Thymus (tissue), 11 donors: ENCODE data around the gene ANO7. TPM values are rescaled to one million over a fixed set of nuclear protein-coding genes. Genes with fewer than 3 reads are reported as not detected.

ENCODE experiments used
- DNase-seq, 9 donors: peaks; one replicate each; pipeline ENCODE4 v3.0.0-alpha.2; 2013; ENCODE audit warnings: low spot score in 9 of 9, low read depth in 6 of 9, missing footprints in 1 of 9
- H3K27ac ChIP-seq, 2 donors: one replicate each; pipeline ENCODE4 v1.5.1; 2013; ENCODE audit warnings: control low read depth in 1 of 2, low read depth in 1 of 2, low read length in 1 of 2, mild to moderate bottlenecking in 1 of 2, moderate library complexity in 1 of 2
- H3K27me3 ChIP-seq, 2 donors: one replicate each; pipeline ENCODE4 v1.5.1; 2013; ENCODE audit warnings: low read length in 1 of 2; ENCODE audit not compliant: control insufficient read depth in 2 of 2, insufficient read depth in 1 of 2
- H3K36me3 ChIP-seq, 2 donors: one replicate each; pipeline ENCODE4 v1.5.1; 2013; ENCODE audit warnings: low read length in 1 of 2, mild to moderate bottlenecking in 1 of 2, moderate library complexity in 1 of 2; ENCODE audit not compliant: control insufficient read depth in 2 of 2, insufficient read depth in 2 of 2
- H3K4me1 ChIP-seq, 2 donors: one replicate each; pipeline ENCODE4 v1.5.1; 2013; ENCODE audit warnings: low read length in 2 of 2; ENCODE audit not compliant: control insufficient read depth in 2 of 2, insufficient read depth in 2 of 2
- H3K4me3 ChIP-seq, 2 donors: one replicate each; pipeline ENCODE4 v1.5.1; 2013; ENCODE audit warnings: low read length in 2 of 2, control low read depth in 1 of 2, mild to moderate bottlenecking in 1 of 2
- H3K9me3 ChIP-seq, 2 donors: one replicate each; pipeline ENCODE4 v1.5.1; 2013; ENCODE audit warnings: low read length in 1 of 2, mild to moderate bottlenecking in 1 of 2; ENCODE audit not compliant: control insufficient read depth in 2 of 2, insufficient read depth in 1 of 2
- WGBS: extraction: QIAGEN DNeasy Blood & Tissue Kit; methylation state at CpG from one replicate; pipeline ENCODE4 v1.1.7; 2013; 5-methylcytosine and 5-hydroxymethylcytosine counted together
- polyA plus RNA-seq: library from polyadenylated mRNA; stranded (reverse); fragments of 200-250 nt; gene quantifications from one replicate; pipeline ENCODE4 v1.2.3, GENCODE V29; 2013
- total RNA-seq: library from RNA; stranded (reverse); fragments of 120-200 nt; gene quantifications from one replicate; pipeline ENCODE4 v1.2.4, GENCODE V29; 2013
- donor health status: healthy.

Gene ANO7
- total and polyA plus RNA-seq, 2 donors: 0.09 to 0.41 TPM

DNA sequence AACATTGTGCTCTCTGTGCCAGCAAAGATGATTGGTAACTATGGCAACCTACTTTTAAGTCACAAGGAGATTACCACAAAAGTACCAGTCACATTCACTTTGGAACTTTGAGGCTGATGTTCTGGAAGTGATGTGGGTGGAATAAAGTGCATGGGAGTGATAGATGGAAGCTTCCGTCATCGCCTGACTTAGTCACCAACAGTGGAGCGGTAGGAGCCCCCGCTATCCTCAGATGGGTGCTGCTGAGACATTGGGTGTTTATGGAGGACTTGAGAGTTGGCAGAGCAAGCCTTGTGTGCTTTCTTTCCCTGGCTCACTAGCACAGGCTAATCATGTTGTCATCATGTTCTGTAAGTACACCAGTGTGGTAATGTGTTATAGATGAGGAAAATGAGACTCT lies 33.6 kb upstream of the ANO7 start:
- H3K27ac ChIP-seq: no peak overlapping the region
- H3K27me3 ChIP-seq: no peaks in the 10 kb centered on the region
- no peak for DNase-seq
- peaks cover 36 to 37% of the 10 kb centered on the region in 2 donors for H3K36me3 ChIP-seq
- H3K4me3 ChIP-seq: no peak overlapping the region
- peaks cover 7% of the 10 kb centered on the region in 2 donors for H3K4me1 ChIP-seq
- WGBS: 97% methylated on average over 4 of the region's 4 CpGs
- no peaks in the 10 kb centered on the region for H3K9me3 ChIP-seq

GRCh38 chr2:241155936-241156335 lies 32.5 kb upstream of the ANO7 start:
- Histone ChIP-seq H3K9me3 (no peaks in the 10 kb centered on the region), H3K4me3 (no peak overlapping the region), H3K36me3 (peaks cover 39 to 40% of the 10 kb centered on the region in 2 donors), H3K27ac (no peak overlapping the region), H3K27me3 (no peaks in the 10 kb centered on the region), H3K4me1 (peaks cover 4 to 7% of the 10 kb centered on the region in 2 donors)
- DNase-seq: no peak
- WGBS: 93% methylated on average over 1 of the region's 1 CpG

GRCh38 chr2:241156971-241157441 lies 31.5 kb upstream of the ANO7 start:
- no peaks in the 10 kb centered on the region for H3K27me3 ChIP-seq
- no peaks in the 10 kb centered on the region for H3K4me1 ChIP-seq
- H3K4me3 ChIP-seq: no peak overlapping the region
- DNase-seq: no peak
- whole genome bisulfite sequencing: 50% methylated on average over 5 of the region's 5 CpGs
- H3K36me3 ChIP-seq: peaks cover 43 to 47% of the 10 kb centered on the region in 2 donors
- H3K9me3 ChIP-seq: no peaks in the 10 kb centered on the region
- H3K27ac ChIP-seq: no peak overlapping the region

GRCh38 chr2:241157841-241158545 lies 30.5 kb upstream of the ANO7 start:
- Histone ChIP-seq H3K27me3 (no peaks in the 10 kb centered on the region), H3K9me3 (no peaks in the 10 kb centered on the region), H3K36me3 (peaks cover 43 to 55% of the 10 kb centered on the region in 2 donors), H3K27ac (no peak overlapping the region), H3K4me1 (no peaks in the 10 kb centered on the region), H3K4me3 (no peak overlapping the region)
- WGBS: 98% methylated on average over 9 of the region's 9 CpGs
- no peak for DNase-seq

- no peak for DNase-seq
- no peaks in the 10 kb centered on the region for H3K27me3 ChIP-seq
- WGBS: 94% methylated on average over 8 of the region's 8 CpGs
Observed at GRCh38 chr2:241158546-241158900, 30.0 kb upstream of the ANO7 start.

GRCh38 chr2:241159116-241159515 lies 29.4 kb upstream of the ANO7 start:
- Histone ChIP-seq H3K27me3 (no peaks in the 10 kb centered on the region), H3K9me3 (no peaks in the 10 kb centered on the region), H3K36me3 (peaks cover 49 to 62% of the 10 kb centered on the region in 2 donors), H3K4me3 (no peak overlapping the region), H3K27ac (no peak overlapping the region), H3K4me1 (no peaks in the 10 kb centered on the region)
- no peak for DNase-seq
- 98% methylated on average over 5 of the region's 5 CpGs for WGBS

More at GRCh38 chr2:241158546-241158900, 30.0 kb upstream of the ANO7 start:
- Histone ChIP-seq H3K4me3 (no peak overlapping the region), H3K36me3 (peaks cover 45 to 57% of the 10 kb centered on the region in 2 donors), H3K4me1 (no peaks in the 10 kb centered on the region), H3K9me3 (no peaks in the 10 kb centered on the region), H3K27ac (no peak overlapping the region)

- H3K36me3 ChIP-seq: peaks cover 55 to 61% of the 10 kb centered on the region in 2 donors
- H3K27ac ChIP-seq: no peak overlapping the region
- 98% methylated on average over 7 of the region's 7 CpGs for WGBS
- no peaks in the 10 kb centered on the region for H3K4me1 ChIP-seq
- no peak overlapping the region for H3K4me3 ChIP-seq
- no peaks in the 10 kb centered on the region for H3K9me3 ChIP-seq
- no peak for DNase-seq
- no peaks in the 10 kb centered on the region for H3K27me3 ChIP-seq
Observed at GRCh38 chr2:241160318-241160717, 28.2 kb upstream of the ANO7 start.

GRCh38 chr2:241161646-241162281 lies 26.7 kb upstream of the ANO7 start:
- no peak overlapping the region for H3K4me3 ChIP-seq
- H3K9me3 ChIP-seq: no peaks in the 10 kb centered on the region
- peaks cover 64 to 68% of the 10 kb centered on the region in 2 donors for H3K36me3 ChIP-seq
- H3K4me1 ChIP-seq: no peaks in the 10 kb centered on the region
- WGBS: 85% methylated on average over 9 of the region's 9 CpGs
- no peak for DNase-seq
- H3K27ac ChIP-seq: peak overlapping the region in 1 of 2 donors; percentile 38
- H3K27me3 ChIP-seq: no peaks in the 10 kb centered on the region

DNA sequence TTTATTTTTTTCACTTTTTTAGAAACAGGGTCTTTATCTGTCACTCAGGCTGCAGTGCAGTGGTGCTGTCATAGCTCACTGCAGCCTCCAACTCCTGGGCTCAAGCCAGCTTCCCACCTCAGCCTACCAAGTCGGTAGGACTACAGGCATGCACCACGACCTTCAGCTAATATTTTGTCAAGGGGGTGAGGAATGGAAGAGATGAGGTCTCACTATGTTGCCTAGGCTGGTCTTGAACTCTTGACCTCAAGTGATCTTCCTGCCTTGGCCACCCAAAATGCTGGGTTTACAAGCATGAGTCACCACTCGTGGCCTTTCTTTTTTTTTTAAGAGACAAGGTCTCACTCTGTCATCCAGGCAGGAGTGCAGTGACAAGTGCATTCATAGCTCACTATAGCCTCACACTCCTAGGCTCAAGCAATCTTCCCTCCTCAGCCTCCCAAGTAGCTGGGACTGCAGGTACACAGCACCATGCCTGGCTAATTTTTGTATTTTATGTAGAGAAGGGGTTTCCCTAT lies 24.8 kb upstream of the ANO7 start:
- Histone ChIP-seq H3K27ac (no peak overlapping the region), H3K27me3 (no peaks in the 10 kb centered on the region), H3K4me1 (no peaks in the 10 kb centered on the region), H3K36me3 (peaks cover 60 to 68% of the 10 kb centered on the region in 2 donors), H3K4me3 (no peak overlapping the region), H3K9me3 (no peaks in the 10 kb centered on the region)
- WGBS: 95% methylated on average over 3 of the region's 3 CpGs
- no peak for DNase-seq
